ENCODE measurements around the gene SAMD3.
"Not testable (repeated sequence)": the region's sequence is repeated elsewhere in the genome, so short reads cannot be mapped to it uniquely, and the experiment has no call there.

SAMD3 gene, protein sequence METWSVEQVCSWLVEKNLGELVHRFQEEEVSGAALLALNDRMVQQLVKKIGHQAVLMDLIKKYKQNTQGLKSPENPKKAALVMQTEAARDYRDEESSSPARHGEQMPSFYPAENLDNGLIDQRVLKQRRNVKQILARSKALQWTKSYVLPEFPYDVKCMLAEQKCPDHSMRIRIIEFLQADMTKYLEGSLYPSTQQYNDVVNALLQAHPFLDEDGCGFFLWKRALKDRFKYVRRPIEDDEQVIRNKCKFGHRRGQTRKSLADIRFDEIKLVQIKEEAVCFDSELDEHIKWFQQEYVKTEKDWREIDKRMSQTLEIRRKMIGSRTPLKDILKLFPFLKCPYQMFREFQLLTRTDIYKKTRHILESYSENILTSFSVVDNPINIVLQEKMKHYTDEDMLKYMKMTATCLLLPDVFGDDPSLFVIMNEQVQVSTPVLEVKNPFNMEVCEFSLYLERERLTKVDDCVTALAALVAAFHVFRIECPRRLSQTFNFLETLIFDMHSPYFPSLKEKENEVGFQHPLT

DNA sequence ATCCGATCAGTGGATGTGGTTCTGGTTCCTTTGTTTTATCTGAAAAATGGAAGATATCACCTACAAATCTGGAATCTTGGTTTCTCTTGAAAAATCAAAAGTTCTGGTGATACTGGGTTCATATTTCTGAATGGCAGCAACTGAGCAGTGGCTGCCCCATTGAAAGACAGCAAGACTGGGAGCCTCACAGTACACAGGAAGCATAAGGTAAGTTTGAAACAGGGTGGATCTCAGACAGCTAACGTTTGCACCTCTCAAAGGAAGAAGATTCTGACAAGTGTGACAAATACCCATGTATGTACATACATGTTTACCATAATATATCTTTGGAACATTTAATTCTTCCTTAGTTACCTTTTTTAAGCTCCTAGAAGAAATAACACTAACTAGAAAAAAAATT is at the start of gene SAMD3:
SAMD3 (minus strand) TSS at position 177 of the 400 bp plus-strand sequence. CDS start 7,678 bp downstream, outside the sequence.
- Histone ChIP-seq H3K27me3 (ENCODE audit: control insufficient read depth, insufficient read depth, low read length) (no peaks in the 10 kb centered on the region), H3K9me3 (ENCODE audit: control insufficient read depth, low read length) (no peaks in the 10 kb centered on the region), H3K4me3 (ENCODE audit: low read length) (no peak within 1 kb of the TSS), H3K4me1 (ENCODE audit: control insufficient read depth, insufficient read depth, low read length) (no peaks in the 10 kb centered on the region), H3K36me3 (ENCODE audit: control insufficient read depth, insufficient read depth, low read length) (no peaks in the 10 kb centered on the region), H3K9ac (ENCODE audit: low read length) (no peak within 1 kb of the TSS)

- no peak overlapping the region for H3K9ac ChIP-seq (ENCODE audit: low read length)
- H3K4me3 ChIP-seq (ENCODE audit: low read length), result no peak overlapping the region
- H3K4me1 ChIP-seq (ENCODE audit: control insufficient read depth, insufficient read depth, low read length), result no peaks in the 10 kb centered on the region
- H3K27me3 ChIP-seq (ENCODE audit: control insufficient read depth, insufficient read depth, low read length), result no peaks in the 10 kb centered on the region
- no peaks in the 10 kb centered on the region for H3K36me3 ChIP-seq (ENCODE audit: control insufficient read depth, insufficient read depth, low read length)
- H3K9me3 ChIP-seq (ENCODE audit: control insufficient read depth, low read length), result no peaks in the 10 kb centered on the region
These were observed 47.4 kb upstream of the SAMD3 start for GRCh38 chr6:130269969-130270635.

DNA sequence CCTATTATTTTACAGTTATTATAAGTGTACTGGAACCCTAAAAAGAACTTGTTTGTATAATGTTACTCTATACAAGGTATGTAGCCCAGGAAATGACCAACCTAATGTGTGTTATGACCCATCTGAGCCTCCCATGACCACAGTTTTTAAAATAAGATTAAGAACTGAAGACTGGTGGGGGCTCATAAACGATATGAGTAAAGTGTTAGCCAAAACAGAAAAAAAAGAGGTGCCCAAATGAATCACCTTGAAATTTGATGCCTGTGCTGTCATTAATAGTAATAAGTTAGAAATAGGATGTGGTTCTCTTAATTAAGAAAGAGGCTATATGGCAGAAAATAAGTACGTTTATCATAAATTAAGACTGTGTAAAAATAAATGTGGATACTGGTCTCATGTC is 42.8 kb upstream of the SAMD3 start:
- not testable (repeated sequence) for H3K4me3 ChIP-seq (ENCODE audit: low read length); H3K27me3 ChIP-seq (ENCODE audit: control insufficient read depth, insufficient read depth, low read length); H3K36me3 ChIP-seq (ENCODE audit: control insufficient read depth, insufficient read depth, low read length); H3K4me1 ChIP-seq (ENCODE audit: control insufficient read depth, insufficient read depth, low read length); H3K9me3 ChIP-seq (ENCODE audit: control insufficient read depth, low read length); H3K9ac ChIP-seq (ENCODE audit: low read length)

DNA sequence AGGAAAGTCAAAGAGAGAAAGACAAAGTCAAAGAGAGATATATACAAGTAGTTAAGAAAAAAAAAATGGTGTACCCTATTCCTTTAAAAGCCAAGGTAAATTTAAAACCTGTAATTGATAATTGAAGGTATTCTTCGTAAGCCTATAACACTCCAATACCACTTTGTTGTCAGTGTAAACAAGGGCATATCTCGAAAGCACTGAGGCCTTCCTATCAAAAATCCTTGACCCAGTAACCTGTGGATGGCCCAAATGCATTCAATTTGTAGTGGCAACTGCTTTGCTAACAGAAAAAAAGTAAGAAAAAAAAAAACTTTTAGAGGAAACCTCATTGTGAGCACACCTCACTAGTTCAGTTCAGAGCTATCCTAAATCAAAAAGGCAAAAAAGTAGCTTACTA is 39.3 kb upstream of the SAMD3 start:
- Histone ChIP-seq H3K36me3 (ENCODE audit: control insufficient read depth, insufficient read depth, low read length) (no peaks in the 10 kb centered on the region), H3K9ac (ENCODE audit: low read length) (no peak overlapping the region), H3K9me3 (ENCODE audit: control insufficient read depth, low read length) (no peaks in the 10 kb centered on the region), H3K27me3 (ENCODE audit: control insufficient read depth, insufficient read depth, low read length) (no peaks in the 10 kb centered on the region), H3K4me1 (ENCODE audit: control insufficient read depth, insufficient read depth, low read length) (no peaks in the 10 kb centered on the region), H3K4me3 (ENCODE audit: low read length) (no peak overlapping the region)

DNA sequence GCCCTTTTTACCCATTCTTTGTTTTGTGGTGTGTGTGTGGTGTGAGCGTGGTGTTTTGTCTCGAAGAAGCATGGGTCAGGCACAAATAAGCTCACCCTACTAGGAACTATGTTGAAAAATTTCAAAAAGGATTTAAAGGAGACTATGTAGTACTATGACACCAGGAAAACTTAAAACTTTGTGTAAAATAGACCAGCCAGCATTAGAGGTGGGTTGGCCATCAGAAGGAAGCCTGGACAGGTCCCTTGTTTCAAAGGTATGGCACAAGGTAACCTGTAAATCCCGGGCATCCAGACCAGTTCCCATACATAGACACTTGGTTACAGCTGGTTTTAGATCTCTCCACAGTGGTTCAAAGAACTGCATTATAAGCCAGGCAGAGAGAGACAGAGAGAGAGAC is 38.8 kb upstream of the SAMD3 start:
- not testable (repeated sequence) for H3K27me3 ChIP-seq (ENCODE audit: control insufficient read depth, insufficient read depth, low read length); H3K4me3 ChIP-seq (ENCODE audit: low read length); H3K9ac ChIP-seq (ENCODE audit: low read length); H3K9me3 ChIP-seq (ENCODE audit: control insufficient read depth, low read length); H3K4me1 ChIP-seq (ENCODE audit: control insufficient read depth, insufficient read depth, low read length); H3K36me3 ChIP-seq (ENCODE audit: control insufficient read depth, insufficient read depth, low read length)

- H3K4me3 ChIP-seq (ENCODE audit: low read length), result not testable (repeated sequence)
These were observed 38.0 kb upstream of the SAMD3 start for GRCh38 chr6:130260614-130261241.

GRCh38 chr6:130260050-130260462 is 37.3 kb upstream of the SAMD3 start:
- not testable (repeated sequence) for H3K9me3 ChIP-seq (ENCODE audit: control insufficient read depth, low read length); H3K4me3 ChIP-seq (ENCODE audit: low read length); H3K9ac ChIP-seq (ENCODE audit: low read length); H3K36me3 ChIP-seq (ENCODE audit: control insufficient read depth, insufficient read depth, low read length); H3K4me1 ChIP-seq (ENCODE audit: control insufficient read depth, insufficient read depth, low read length); H3K27me3 ChIP-seq (ENCODE audit: control insufficient read depth, insufficient read depth, low read length)

More at GRCh38 chr6:130260614-130261241, 38.0 kb upstream of the SAMD3 start:
- not testable (repeated sequence) for H3K9me3 ChIP-seq (ENCODE audit: control insufficient read depth, low read length); H3K4me1 ChIP-seq (ENCODE audit: control insufficient read depth, insufficient read depth, low read length); H3K9ac ChIP-seq (ENCODE audit: low read length); H3K27me3 ChIP-seq (ENCODE audit: control insufficient read depth, insufficient read depth, low read length); H3K36me3 ChIP-seq (ENCODE audit: control insufficient read depth, insufficient read depth, low read length)

DNA sequence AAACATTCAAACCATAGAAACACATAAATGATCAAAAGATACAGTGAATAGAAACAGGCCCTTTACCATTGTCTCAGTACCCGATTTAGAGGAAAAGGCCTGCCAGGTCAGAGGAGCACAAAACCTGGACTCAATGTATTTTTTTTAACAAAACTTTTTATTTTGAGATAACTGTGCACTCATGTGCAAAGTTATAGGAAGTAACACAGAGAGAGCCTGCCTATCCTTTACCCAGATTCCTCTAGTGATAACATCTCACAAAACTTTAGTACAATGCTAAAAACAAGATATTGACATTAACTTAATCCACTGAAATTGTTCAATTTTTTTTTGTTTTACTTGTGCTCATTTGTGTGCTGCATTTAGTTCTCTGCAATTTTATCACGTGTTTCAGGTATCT is 36.8 kb upstream of the SAMD3 start:
- H3K9ac ChIP-seq (ENCODE audit: low read length), result no peak overlapping the region
- H3K4me1 ChIP-seq (ENCODE audit: control insufficient read depth, insufficient read depth, low read length), result no peaks in the 10 kb centered on the region
- no peak overlapping the region for H3K4me3 ChIP-seq (ENCODE audit: low read length)
- H3K27me3 ChIP-seq (ENCODE audit: control insufficient read depth, insufficient read depth, low read length), result no peaks in the 10 kb centered on the region
- H3K36me3 ChIP-seq (ENCODE audit: control insufficient read depth, insufficient read depth, low read length), result no peaks in the 10 kb centered on the region
- H3K9me3 ChIP-seq (ENCODE audit: control insufficient read depth, low read length), result no peaks in the 10 kb centered on the region

DNA sequence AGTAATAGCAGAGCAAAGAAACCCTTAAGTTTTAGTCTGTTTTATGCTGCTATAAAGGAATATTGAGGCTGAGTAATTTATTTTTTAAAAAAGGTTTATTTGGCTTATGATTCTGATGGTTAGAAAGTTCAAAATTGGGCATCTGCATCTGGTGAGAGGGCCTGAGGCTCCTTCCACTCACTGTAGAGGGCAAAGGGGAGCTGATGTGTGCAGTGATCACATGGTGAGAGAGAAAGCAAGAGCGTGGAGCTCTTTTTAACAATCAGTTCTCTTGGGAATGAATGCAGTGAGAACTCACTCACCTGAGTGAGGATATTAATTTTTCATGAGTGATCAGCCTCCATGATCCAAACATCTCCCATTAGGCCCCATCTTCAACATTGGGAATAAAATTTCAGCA is 36.4 kb upstream of the SAMD3 start:
- Histone ChIP-seq H3K4me3 (ENCODE audit: low read length) (no peak overlapping the region), H3K4me1 (ENCODE audit: control insufficient read depth, insufficient read depth, low read length) (no peaks in the 10 kb centered on the region), H3K9ac (ENCODE audit: low read length) (no peak overlapping the region), H3K27me3 (ENCODE audit: control insufficient read depth, insufficient read depth, low read length) (no peaks in the 10 kb centered on the region), H3K9me3 (ENCODE audit: control insufficient read depth, low read length) (no peaks in the 10 kb centered on the region), H3K36me3 (ENCODE audit: control insufficient read depth, insufficient read depth, low read length) (no peaks in the 10 kb centered on the region)

- Histone ChIP-seq H3K9me3 (ENCODE audit: control insufficient read depth, low read length) (no peaks in the 10 kb centered on the region), H3K4me3 (ENCODE audit: low read length) (no peak overlapping the region), H3K36me3 (ENCODE audit: control insufficient read depth, insufficient read depth, low read length) (no peaks in the 10 kb centered on the region)
These were observed 29.9 kb upstream of the SAMD3 start for GRCh38 chr6:130252527-130253237.

GRCh38 chr6:130245267-130245666 is 22.5 kb upstream of the SAMD3 start:
- Histone ChIP-seq H3K9ac (ENCODE audit: low read length) (no peak overlapping the region), H3K4me1 (ENCODE audit: control insufficient read depth, insufficient read depth, low read length) (no peaks in the 10 kb centered on the region), H3K27me3 (ENCODE audit: control insufficient read depth, insufficient read depth, low read length) (no peaks in the 10 kb centered on the region), H3K4me3 (ENCODE audit: low read length) (no peak overlapping the region), H3K36me3 (ENCODE audit: control insufficient read depth, insufficient read depth, low read length) (no peaks in the 10 kb centered on the region), H3K9me3 (ENCODE audit: control insufficient read depth, low read length) (no peaks in the 10 kb centered on the region)

More at GRCh38 chr6:130252527-130253237, 29.9 kb upstream of the SAMD3 start:
- H3K27me3 ChIP-seq (ENCODE audit: control insufficient read depth, insufficient read depth, low read length), result no peaks in the 10 kb centered on the region
- no peak overlapping the region for H3K9ac ChIP-seq (ENCODE audit: low read length)
- no peaks in the 10 kb centered on the region for H3K4me1 ChIP-seq (ENCODE audit: control insufficient read depth, insufficient read depth, low read length)

Measured in mucosa of stomach (tissue), 1 donor.